NCI-H146 treated with DMSO at 0.1 percent for 48 hours (cell line): Measurements from ENCODE around the gene TIMM10.

Source experiments
- DNase-seq: peaks from one replicate; lab custom pipeline; 2025; ENCODE audit not compliant: unreplicated experiment; lab: John Stamatoyannopoulos, UW

Gene TIMM10

DNA sequence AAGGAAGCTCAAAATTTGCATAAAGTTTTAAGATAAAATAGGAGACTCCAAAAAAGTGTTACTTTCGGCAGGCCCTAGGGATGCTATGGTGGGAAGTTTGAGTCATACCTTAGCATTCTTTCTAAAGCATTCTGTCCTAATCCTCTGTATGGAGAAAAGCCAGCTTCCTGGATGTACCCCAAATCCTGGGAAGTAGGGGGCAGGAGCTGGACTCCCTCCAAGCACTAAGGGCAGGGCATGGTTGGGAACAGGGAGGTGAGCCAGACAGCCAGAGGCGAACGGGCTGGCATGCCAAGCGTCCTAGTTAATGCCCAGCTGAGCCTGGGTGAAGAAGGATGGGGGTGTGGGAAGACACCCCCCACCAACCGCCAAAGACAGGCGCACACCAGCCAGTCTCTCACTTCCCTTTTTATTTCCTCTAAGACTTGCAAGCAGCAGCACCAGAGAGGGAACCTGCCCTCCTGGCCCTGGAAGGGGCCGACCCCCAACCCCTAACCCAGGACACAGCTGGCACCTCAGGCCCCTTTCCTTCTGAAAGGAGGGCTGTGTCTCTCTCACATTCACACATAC lies 46.3 kb downstream of the TIMM10 start:
- DNase-seq: no peak

DNA sequence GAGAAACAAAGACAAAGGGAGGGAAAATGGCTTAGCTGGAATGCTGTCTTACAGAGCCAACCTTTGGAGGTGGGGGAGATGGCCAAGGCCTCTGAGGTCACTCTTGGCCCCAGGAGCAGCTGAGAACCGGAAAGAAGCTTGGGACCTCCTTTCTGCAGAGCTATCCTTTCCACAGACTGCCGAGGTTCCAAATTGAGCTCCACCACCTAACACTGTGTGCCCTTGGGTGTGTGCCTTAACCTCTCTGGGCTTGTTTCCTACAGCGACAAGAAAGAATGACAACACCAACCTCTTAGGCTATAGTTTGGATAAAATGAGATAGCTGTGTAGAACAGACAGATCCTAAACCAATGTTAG lies 47.0 kb downstream of the TIMM10 start:
- no peak for DNase-seq

DNA sequence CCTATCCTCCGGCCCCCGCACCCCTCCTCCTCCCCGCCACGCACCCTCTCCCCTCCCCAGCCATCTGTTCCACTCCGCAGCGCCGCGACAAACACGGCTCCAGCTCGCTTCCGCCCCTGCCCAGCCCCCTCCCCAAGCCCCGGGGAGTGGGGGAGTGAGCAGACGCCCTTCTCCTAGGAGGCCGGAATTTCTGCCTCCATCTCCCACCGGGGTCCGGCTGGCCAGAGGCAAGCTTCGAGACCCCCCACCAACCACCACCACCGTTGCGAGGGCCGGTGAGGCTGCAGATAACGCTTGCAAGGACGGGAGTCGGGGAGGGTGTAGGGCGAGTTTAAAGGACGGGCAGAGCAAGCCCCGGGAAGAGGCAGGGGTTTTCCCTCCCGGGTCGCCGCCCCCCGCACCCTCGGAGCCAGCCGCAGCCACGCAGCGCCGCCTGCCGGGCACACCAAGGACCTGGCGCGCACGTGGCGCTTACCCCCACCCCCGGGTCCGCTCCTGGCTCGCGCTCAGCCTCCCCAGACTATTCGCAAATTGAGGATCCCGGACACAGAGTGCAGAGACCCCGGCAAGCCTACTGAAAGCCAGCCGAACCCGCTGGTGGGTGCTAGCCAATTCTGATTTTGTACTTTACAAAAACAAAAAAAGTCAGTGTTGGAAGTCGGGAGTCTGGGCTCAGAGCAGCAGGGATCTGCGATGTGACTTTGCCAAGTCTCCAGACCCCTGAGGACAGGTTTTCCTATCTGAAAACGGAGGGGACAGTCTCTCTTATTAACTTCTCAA lies 47.6 kb downstream of the TIMM10 start:
- DNase-seq: peak; percentile 26

DNA sequence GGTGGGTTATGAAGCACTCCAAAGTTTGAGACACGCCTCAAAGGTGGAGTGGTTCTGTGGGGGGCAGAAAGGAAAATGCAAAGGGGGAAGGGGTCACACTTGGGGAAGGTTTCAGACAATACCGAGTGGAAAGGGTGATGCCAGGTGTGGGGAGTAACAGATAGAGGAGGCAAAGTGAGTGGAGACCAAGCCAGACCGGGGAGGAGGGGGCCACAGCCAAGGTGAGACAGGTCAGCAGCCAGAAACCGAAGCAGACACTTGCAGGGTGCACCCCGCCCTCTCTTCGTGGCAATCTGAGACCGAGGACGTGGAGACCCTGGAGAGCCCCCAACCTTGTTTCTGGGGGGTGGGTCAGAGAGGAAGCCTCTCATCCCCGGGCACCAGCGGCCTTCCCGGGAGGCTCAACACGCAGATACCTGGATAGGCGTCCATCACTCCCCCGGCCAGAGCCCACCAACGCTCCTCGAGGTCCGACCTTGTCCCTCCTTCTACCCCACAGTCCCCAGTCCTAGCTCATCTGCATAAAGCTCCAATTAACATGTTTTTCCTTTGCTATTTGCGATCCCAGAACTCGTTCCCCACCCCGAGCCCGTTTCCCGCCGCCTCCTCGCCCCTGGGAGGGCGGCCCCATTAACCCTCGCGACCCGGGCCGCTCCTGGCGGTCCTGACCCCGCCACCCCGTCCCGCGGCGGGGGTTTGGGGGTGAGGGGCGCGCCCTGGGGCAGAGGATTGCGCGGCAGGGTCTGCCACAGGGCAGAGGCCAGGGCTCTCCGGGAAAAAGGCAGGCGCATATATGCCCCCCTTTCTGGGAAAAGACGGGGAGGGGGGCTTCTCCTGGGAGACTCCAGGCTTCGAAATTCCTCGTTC lies 48.4 kb downstream of the TIMM10 start:
- no peak for DNase-seq

DNA sequence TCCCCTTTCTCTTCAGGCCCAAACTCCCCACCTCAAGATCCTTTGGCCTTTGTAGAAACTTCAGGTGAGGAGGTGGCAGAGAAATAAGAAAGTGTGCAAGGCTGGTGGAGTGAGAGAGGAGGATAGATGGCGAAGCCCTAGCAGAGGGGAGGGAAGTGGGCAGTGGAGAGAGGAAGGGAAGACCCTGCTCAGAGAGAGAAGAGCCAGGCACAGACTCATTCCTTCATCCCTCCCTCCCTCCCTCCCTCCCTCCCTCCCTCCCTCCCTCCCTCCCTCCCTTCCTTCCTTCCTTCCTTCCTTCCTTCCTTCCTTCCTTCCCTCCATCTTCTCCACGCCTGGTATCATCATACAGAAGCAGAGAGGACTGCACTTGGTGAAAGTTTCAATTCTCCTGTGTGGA lies 49.2 kb downstream of the TIMM10 start:
- no peak for DNase-seq

DNA sequence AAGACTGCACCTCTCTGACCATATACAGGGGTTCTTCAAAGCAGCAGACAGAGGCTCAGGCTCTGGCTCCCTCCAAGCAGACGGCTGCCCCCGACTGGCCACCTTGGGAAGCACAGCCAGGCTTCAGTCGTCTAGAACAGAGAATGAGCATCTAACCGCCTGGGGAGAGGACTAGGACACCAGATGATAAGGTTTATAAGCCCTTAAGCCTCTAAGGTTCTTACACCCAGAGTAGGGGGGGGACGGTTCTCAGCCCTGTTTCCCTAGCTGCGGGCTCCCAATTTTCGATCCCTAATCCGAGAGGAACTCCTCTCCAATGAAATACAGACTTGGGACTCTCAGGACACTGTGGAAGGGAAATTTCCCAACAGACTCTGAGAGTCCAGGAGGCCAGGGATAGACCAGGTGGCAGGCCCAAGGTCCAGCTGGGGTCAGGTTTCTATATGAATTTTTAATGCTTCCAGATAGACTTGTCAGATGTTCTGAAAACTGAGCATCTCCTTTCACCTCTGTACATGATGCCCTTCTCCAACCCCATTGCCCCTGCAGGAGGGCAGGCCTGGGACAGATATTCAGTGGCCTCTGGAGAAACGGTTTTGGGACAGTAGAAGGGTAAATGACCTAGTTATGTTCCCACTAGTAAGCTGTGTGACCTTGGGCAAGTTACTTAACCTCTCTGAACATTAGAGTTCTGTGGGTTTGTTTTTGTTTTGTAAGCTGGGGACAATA lies 50.0 kb downstream of the TIMM10 start:
- DNase-seq: no peak

DNA sequence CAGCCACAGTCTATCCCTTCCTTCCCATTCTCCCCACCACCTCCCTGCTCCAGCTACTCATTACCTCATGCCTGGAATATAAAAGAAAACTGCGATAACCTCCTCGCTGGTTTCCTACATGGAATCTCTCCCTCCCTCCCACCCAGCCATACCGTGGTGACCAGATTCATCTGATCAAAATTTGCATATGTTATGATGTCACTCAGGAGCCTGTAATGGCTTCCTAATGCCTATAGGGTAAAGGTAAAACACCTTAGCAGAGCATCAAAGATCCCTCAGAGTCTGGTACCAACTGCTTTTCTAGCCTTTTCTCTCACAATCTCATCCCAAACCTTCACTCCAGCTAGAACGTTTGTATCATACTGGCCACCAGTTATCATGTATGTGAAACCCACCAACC lies 50.6 kb downstream of the TIMM10 start:
- DNase-seq: no peak

DNA sequence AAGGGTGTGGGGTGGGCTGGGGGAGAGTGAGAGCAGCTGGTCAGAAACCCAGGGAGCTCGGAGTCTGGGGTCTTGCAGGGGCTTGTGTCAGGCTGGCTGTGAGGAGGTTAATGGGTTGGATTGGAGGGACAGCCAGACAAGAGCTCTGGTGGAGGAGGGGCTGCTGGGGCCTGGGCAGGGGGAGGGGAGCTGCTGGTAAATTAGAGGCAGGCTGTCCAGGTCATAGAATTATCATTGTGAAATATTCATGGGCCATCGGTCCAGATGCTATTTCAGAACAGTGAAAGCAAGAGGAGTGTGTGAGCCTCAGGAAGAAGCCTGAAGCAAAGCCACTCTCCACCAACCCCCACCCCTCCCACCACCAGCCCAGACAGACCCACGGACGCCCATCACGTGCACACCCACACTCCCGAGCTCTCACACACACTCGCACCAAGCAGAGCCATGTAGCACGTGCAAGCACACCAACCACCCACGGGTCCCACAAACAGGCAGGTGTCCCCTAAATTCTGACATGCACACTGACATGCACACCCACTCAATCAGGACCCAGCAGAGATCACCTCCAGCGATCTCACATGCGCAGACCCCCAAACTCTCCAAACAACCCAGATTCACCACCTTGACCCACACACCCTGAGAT lies 51.4 kb downstream of the TIMM10 start:
- DNase-seq: no peak
